Chondrocyte (in vitro differentiated cells): ENCODE measurements around the gene MARCHF10. TPM values are rescaled to one million over a fixed set of nuclear protein-coding genes. Genes with fewer than 3 reads are reported as not detected.
A peak's percentile ranks its signal among the peaks of the same experiment; 100 is the strongest.

Experiments
- DNase-seq: peaks from one replicate; pipeline ENCODE4 v3.0.0; 2021; ENCODE audit warnings: mixed read lengths, low spot score
- H3K27ac Mint-ChIP-seq: one replicate; pipeline ENCODE4 v1.8.0; 2021; ENCODE audit warnings: mild to moderate bottlenecking, moderate library complexity, mixed read lengths; ENCODE audit not compliant: unreplicated experiment
- H3K27me3 Mint-ChIP-seq: 2 replicates; pipeline ENCODE4 v1.8.0; 2021; ENCODE audit warnings: low read depth, mixed read lengths
- H3K36me3 Mint-ChIP-seq: 2 replicates; pipeline ENCODE4 v1.8.0; 2021; ENCODE audit warnings: low read depth, mixed read lengths
- H3K4me1 Mint-ChIP-seq: 2 replicates; pipeline ENCODE4 v1.8.0; 2021; ENCODE audit warnings: low read depth, mild to moderate bottlenecking, mixed read lengths
- H3K4me3 Mint-ChIP-seq: one replicate; pipeline ENCODE4 v1.8.0; 2021; ENCODE audit warnings: mild to moderate bottlenecking, moderate library complexity, mixed read lengths; ENCODE audit not compliant: unreplicated experiment
- H3K9me3 Mint-ChIP-seq: 2 replicates; pipeline ENCODE4 v1.8.0; 2021; ENCODE audit warnings: low read depth, mixed read lengths
- total RNA-seq: library from RNA; stranded (reverse); gene quantifications from 3 replicates; pipeline ENCODE4 v1.2.1, GENCODE V29; 2021
- TF ChIP-seq, protein P1 (sequence below): fragments of 200-600 bp; sonication (generic); IDR thresholded peaks from 2 replicates; pipeline ENCODE4 v1.5.0; 2021; ENCODE audit warnings: antibody characterized with exemption, mild to moderate bottlenecking, moderate library complexity

MARCHF10 gene
- total RNA-seq, 1 donor from 2014 or later = 0.17 TPM

DNA sequence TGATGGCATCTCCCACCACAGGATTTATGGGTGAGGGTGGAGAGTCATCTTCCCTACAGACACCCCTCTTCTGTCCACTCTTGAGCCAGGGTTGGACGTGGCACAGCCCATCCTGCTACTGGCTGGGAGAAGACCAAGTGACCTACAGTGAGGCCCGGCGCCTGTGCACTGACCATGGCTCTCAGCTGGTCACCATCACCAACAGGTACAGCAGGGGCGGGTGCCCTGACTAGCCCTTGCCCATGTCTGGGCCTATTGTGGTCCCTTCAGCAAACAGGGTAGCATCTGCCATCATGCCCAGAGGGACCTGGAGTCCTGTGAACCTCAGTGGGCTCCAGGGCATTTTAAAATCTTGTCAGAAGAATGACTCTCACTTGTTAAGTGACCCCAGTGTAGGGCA, 132.4 kb downstream of the MARCHF10 start:
- no peak overlapping the region for H3K4me3 Mint-ChIP-seq
- H3K36me3 Mint-ChIP-seq = peaks cover 20% of the 10 kb centered on the region
- H3K27ac Mint-ChIP-seq = no peak overlapping the region
- no peak for DNase-seq
- peaks cover 11% of the 10 kb centered on the region for H3K4me1 Mint-ChIP-seq
- no peaks in the 10 kb centered on the region for H3K9me3 Mint-ChIP-seq
- H3K27me3 Mint-ChIP-seq = no peaks in the 10 kb centered on the region
- TF ChIP-seq, protein P1, sequence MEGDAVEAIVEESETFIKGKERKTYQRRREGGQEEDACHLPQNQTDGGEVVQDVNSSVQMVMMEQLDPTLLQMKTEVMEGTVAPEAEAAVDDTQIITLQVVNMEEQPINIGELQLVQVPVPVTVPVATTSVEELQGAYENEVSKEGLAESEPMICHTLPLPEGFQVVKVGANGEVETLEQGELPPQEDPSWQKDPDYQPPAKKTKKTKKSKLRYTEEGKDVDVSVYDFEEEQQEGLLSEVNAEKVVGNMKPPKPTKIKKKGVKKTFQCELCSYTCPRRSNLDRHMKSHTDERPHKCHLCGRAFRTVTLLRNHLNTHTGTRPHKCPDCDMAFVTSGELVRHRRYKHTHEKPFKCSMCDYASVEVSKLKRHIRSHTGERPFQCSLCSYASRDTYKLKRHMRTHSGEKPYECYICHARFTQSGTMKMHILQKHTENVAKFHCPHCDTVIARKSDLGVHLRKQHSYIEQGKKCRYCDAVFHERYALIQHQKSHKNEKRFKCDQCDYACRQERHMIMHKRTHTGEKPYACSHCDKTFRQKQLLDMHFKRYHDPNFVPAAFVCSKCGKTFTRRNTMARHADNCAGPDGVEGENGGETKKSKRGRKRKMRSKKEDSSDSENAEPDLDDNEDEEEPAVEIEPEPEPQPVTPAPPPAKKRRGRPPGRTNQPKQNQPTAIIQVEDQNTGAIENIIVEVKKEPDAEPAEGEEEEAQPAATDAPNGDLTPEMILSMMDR = no peak

DNA sequence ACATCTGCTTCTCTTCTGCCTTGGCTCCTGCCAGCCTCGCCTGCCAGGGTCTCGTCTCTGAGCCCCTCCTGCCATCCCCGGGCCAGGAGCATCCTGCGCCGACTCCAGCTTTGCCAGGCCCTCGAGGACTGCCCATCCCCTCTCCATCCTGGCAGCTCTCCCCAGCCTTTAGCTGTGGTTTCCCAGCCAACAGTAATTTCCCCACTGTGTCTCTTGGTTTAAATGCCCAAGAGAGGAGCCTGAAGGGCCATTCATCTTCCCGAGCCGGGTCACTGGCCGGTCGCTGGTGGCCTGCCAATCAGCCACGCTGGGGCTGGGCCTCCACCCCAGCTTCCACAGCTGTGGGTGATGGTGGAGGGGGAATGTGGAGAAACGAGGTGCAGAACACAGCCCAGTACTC, 132.9 kb downstream of the MARCHF10 start:
- H3K36me3 Mint-ChIP-seq = peaks cover 20% of the 10 kb centered on the region

DNA sequence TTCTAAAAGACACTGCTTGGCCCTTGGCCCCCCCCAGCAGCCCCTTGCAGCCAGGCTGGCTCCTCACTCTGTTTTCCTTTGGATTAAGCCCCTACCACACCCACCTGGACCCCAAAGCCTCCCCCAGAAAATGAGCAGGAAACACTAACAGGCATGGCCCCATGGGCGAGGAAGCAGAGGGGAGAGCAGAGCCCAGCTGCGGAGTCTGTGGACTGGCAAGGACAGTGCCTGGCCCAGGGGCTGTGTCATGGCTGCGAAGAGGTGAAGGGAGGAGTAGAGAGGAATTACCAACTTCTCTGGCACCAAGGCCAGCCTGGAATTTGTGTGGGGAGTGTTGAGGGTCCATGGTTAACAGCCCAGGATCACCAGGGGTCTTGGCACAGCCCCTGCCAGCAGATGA, 133.3 kb downstream of the MARCHF10 start:
- no peaks in the 10 kb centered on the region for H3K9me3 Mint-ChIP-seq
- DNase-seq = no peak
- no peak overlapping the region for H3K4me3 Mint-ChIP-seq
- peaks cover 11% of the 10 kb centered on the region for H3K4me1 Mint-ChIP-seq
- TF ChIP-seq, protein P1 = no peak
- no peak overlapping the region for H3K27ac Mint-ChIP-seq
- H3K27me3 Mint-ChIP-seq = no peaks in the 10 kb centered on the region
- H3K36me3 Mint-ChIP-seq = peaks cover 17% of the 10 kb centered on the region

More for the DNA sequence above, 132.9 kb downstream of the MARCHF10 start:
- Mint-ChIP-seq H3K4me1 (peaks cover 11% of the 10 kb centered on the region), H3K27ac (no peak overlapping the region), H3K9me3 (no peaks in the 10 kb centered on the region), H3K4me3 (no peak overlapping the region), H3K27me3 (no peaks in the 10 kb centered on the region)
- TF ChIP-seq, protein P1 = no peak
- DNase-seq = no peak

- peaks cover 11% of the 10 kb centered on the region for H3K4me1 Mint-ChIP-seq
- H3K4me3 Mint-ChIP-seq = no peak overlapping the region
- H3K27ac Mint-ChIP-seq = no peak overlapping the region
- H3K36me3 Mint-ChIP-seq = peaks cover 17% of the 10 kb centered on the region
- TF ChIP-seq, protein P1 = no peak
- H3K9me3 Mint-ChIP-seq = no peaks in the 10 kb centered on the region
- no peak for DNase-seq
- H3K27me3 Mint-ChIP-seq = no peaks in the 10 kb centered on the region
Measured at GRCh38 chr17:62674363-62674739, 133.8 kb downstream of the MARCHF10 start.

DNA sequence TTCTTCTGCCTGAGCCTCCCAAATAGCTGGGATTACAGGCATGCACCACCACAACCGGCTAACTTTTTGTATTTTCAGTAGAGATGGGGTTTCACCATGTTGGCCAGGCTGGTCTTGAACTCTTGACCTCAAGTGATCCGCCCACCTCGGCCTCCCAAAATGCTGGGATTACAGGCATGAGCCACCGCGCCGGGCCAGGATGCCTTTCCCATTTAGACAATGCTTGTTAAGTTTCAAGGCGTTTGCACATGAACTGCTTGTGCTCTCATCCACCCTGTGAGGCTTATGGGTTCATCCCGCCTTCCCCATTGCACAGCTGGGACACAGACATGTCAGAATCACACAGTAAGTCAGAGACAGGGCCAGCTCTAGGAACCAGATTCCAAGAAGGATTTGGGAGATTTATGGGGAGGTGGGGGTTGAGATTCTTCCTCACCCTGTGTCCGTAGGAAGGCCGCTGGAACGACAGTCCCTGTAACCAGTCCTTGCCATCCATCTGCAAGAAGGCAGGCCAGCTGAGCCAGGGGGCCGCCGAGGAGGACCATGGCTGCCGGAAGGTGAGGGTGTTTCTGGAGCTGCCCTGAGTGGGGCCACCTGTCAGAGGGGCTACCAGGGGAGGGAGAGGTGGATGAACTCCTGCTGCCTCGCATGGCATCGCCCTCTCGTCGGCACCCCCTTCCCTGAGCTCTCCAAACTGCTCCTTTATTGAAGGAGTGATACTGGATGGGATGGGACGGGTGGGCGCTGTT, 134.3 kb downstream of the MARCHF10 start:
- no peak for DNase-seq
- Mint-ChIP-seq H3K4me3 (no peak overlapping the region), H3K4me1 (peaks cover 11% of the 10 kb centered on the region), H3K9me3 (no peaks in the 10 kb centered on the region), H3K27ac (peak overlapping the region; percentile 51), H3K36me3 (peaks cover 18% of the 10 kb centered on the region), H3K27me3 (no peaks in the 10 kb centered on the region)
- TF ChIP-seq, protein P1 = no peak
